Neural cell (in vitro differentiated cells): ENCODE data around the gene STH.

Experiments used
- EP300 ChIP-seq: fragments of 450-650 bp; conservative IDR thresholded peaks from 2 replicates; pipeline ENCODE4 v1.6.1; 2014; ENCODE audit warnings: antibody characterized with exemption, mild to moderate bottlenecking, moderate library complexity; ENCODE audit not compliant: poor library complexity, severe bottlenecking
- EZH2 ChIP-seq: fragments of 200-600, 300-800 bp; shearing (Covaris generic), sonication (generic); IDR thresholded peaks from 2 replicates; pipeline ENCODE4 v1.6.1; 2014; ENCODE audit warnings: antibody characterized with exemption, low read length, borderline replicate concordance, mild to moderate bottlenecking; ENCODE audit not compliant: insufficient read depth, poor library complexity, severe bottlenecking
- MXI1 ChIP-seq: fragments of 450-650 bp; conservative IDR thresholded peaks from 2 replicates; pipeline ENCODE4 v1.6.1; 2014; ENCODE audit warnings: antibody characterized with exemption, mild to moderate bottlenecking; ENCODE audit not compliant: poor library complexity, severe bottlenecking
- POLR2AphosphoS5 ChIP-seq: IDR thresholded peaks from 2 replicates; pipeline ENCODE4 v1.6.1; 2012
- RAD21 ChIP-seq: fragments of 450-650 bp; conservative IDR thresholded peaks from 2 replicates; pipeline ENCODE4 v1.6.1; 2014; ENCODE audit warnings: antibody characterized with exemption, mild to moderate bottlenecking, moderate library complexity
- SMC3 ChIP-seq: fragments of 450-650 bp; conservative IDR thresholded peaks from 2 replicates; pipeline ENCODE4 v1.6.1; 2014; ENCODE audit warnings: antibody characterized with exemption, mild to moderate bottlenecking, moderate library complexity; ENCODE audit not compliant: poor library complexity
- TF ChIP-seq, protein P1 (sequence below): fragments of 450-650 bp; IDR thresholded peaks from 2 replicates; pipeline ENCODE4 v1.5.1; 2014; ENCODE audit warnings: antibody characterized with exemption, mild to moderate bottlenecking, moderate library complexity; ENCODE audit not compliant: poor library complexity, severe bottlenecking
- TF ChIP-seq, protein P2 (sequence below): IDR thresholded peaks from 2 replicates; pipeline ENCODE4 v1.6.1; 2012; ENCODE audit warnings: borderline replicate concordance

DNA sequence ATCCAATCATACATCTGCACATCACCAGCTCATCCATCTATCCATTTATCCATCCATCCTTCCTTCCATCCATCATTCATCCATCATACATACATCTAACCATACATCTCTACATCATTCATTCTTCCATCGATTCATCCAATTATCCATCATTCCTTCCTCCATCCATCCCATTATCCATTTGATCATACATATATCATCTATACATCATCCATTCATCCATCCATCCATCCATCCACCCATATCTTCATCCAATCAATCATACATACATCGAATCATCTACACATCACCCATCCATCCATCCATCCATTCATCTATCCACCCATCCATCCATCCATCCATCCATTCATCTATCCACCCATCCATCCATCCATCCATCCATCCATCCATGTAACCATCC is 29.3 kb upstream of the STH start:
- TF ChIP-seq EP300, result no peak
- TF ChIP-seq, protein P1, sequence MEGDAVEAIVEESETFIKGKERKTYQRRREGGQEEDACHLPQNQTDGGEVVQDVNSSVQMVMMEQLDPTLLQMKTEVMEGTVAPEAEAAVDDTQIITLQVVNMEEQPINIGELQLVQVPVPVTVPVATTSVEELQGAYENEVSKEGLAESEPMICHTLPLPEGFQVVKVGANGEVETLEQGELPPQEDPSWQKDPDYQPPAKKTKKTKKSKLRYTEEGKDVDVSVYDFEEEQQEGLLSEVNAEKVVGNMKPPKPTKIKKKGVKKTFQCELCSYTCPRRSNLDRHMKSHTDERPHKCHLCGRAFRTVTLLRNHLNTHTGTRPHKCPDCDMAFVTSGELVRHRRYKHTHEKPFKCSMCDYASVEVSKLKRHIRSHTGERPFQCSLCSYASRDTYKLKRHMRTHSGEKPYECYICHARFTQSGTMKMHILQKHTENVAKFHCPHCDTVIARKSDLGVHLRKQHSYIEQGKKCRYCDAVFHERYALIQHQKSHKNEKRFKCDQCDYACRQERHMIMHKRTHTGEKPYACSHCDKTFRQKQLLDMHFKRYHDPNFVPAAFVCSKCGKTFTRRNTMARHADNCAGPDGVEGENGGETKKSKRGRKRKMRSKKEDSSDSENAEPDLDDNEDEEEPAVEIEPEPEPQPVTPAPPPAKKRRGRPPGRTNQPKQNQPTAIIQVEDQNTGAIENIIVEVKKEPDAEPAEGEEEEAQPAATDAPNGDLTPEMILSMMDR, result no peak
- TF ChIP-seq POLR2AphosphoS5, result no peak
- no peak for TF ChIP-seq RAD21
- TF ChIP-seq EZH2, result no peak
- TF ChIP-seq MXI1, result no peak
- no peak for TF ChIP-seq SMC3
- TF ChIP-seq, protein P2, sequence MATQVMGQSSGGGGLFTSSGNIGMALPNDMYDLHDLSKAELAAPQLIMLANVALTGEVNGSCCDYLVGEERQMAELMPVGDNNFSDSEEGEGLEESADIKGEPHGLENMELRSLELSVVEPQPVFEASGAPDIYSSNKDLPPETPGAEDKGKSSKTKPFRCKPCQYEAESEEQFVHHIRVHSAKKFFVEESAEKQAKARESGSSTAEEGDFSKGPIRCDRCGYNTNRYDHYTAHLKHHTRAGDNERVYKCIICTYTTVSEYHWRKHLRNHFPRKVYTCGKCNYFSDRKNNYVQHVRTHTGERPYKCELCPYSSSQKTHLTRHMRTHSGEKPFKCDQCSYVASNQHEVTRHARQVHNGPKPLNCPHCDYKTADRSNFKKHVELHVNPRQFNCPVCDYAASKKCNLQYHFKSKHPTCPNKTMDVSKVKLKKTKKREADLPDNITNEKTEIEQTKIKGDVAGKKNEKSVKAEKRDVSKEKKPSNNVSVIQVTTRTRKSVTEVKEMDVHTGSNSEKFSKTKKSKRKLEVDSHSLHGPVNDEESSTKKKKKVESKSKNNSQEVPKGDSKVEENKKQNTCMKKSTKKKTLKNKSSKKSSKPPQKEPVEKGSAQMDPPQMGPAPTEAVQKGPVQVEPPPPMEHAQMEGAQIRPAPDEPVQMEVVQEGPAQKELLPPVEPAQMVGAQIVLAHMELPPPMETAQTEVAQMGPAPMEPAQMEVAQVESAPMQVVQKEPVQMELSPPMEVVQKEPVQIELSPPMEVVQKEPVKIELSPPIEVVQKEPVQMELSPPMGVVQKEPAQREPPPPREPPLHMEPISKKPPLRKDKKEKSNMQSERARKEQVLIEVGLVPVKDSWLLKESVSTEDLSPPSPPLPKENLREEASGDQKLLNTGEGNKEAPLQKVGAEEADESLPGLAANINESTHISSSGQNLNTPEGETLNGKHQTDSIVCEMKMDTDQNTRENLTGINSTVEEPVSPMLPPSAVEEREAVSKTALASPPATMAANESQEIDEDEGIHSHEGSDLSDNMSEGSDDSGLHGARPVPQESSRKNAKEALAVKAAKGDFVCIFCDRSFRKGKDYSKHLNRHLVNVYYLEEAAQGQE, result no peak
